ENCODE data around the gene DNAJB13.

DNA sequence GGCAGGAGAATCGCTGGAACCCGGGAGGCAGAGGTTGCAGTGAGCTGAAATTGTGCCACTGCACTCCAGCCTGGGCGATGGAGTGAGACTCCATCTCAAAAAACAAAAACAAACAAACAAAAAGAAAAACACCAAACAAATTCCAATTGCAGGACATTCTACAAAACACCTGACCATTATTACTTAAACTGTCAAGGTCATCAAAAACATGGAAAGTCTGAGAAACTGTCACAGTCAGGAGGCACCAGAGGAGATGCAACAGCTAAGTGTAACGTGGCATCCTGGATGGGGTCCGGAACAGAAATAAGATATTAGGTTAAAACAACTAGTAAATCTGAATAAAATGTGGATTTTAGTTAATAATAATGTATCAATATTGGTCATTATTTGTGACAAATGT, 914 bp upstream of the DNAJB13 start:
- no peak for TF ChIP-seq CREB5 (CRISPR knock-in tag; IDR thresholded peaks at IDR 0.05; ENCODE audit: low read depth)
- no peak for TF ChIP-seq TCF4 (CRISPR knock-in tag; IDR thresholded peaks at IDR 0.05; ENCODE audit: borderline replicate concordance)
- TF ChIP-seq PPARA (CRISPR knock-in tag; IDR thresholded peaks at IDR 0.05; ENCODE audit: borderline replicate concordance) = no peak
- TF ChIP-seq RARB (CRISPR knock-in tag; IDR thresholded peaks at IDR 0.05) = no peak
- TF ChIP-seq PATZ1 (CRISPR knock-in tag; IDR thresholded peaks at IDR 0.05; ENCODE audit: borderline replicate concordance) = no peak
- no peak for TF ChIP-seq ZFP30 (CRISPR knock-in tag; IDR thresholded peaks at IDR 0.05)

Measured in SK-N-SH treated with all-trans-retinoic acid at 6 μM for 48 hours (cell line).